CD4-positive, alpha-beta T cell treated with Interferon alpha-2 for 1 hour (primary cell): ENCODE results near the gene ZNF497.

Source experiments
- DNase-seq, 2 donors: peaks; one replicate each; pipeline ENCODE4 v3.0.0-alpha.2; 2020 to 2022

ZNF497 gene

DNA sequence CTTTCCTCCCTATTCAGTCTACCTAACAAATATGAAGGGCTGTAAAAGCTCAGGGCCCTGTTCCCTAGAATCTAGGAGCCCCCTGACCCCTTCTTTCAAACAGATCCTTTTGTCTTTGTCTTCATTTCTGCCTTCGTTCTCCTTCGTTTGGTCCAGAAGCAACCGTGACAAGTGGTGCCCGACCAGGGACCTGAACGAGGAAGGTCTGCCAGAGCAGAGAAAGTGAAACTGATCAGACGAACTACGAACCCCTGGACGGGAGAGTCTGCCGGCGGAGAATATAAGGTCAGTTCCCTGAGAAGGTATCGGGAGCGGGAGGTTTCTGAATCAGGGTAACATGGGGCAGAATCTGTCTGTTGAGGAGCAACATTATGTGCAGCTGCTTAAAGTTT, 56.6 kb downstream of the ZNF497 start:
- peak in 1 of 2 donors; percentile 35 for DNase-seq

DNA sequence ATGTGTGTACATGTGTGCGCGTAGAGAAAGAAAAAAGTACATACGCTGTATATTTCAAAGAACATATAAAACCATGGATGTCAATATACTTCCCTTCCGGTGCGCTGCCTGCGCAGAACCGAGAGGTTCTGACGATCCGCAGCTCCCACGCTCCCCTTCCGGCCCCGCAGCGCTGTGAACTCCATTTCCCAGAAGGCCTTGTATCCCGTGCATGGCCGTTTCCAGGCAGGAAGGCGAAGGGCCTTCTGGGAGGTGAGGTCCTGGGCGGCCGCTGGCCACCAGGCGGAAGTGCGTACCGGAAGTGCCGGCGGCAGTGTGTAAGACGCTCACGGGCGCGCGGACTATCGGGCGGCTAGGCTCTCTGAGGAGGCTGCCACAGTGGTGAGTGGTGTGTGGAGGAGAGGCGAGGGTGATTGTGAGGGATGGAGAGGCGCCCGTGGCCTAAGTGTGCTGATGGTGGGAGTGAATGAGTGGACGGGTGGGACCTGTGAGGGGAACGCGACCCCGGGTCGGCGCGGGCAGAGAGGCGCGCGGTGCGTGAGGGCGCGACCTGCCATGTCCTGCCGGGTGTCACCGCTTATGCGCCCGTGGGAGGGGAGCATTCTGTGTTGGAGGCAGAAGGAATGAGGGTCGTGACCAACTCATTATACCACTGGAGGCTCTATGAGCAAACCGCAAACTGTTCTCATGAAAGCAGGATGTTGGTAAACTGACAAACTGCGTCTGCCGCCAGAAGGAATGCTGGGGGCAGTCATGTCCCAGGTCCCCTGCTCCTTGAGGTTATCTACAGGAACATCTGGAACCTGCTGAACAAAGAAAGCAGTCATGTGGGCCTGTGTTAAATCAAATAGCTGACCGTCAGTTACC, 57.3 kb downstream of the ZNF497 start, which contains the start of gene ERVK3-1:
TSS of gene ERVK3-1 (plus strand) at position 313 of the 867 bp plus-strand sequence. CDS start 6,792 bp downstream, outside the sequence.
- DNase-seq: peak; percentile 96

DNA sequence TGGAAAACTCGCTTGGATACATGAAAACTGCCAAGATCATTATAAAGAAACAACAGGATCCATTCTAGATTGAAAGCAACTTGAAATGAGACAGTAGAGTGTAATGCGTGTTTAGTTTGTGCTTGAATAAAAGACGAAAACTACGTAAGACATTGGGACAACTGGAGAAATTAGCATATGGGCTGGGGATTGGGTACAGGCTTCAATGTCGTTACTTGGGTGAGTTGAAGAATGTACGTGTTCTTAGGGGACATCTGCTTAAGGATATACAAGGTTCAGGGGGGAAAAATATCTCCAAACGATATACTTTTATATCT, 57.8 kb downstream of the ZNF497 start:
- DNase-seq: no peak
